GM12878 (cell line): ENCODE measurements around the gene SPTBN2. TPM values are rescaled to one million over a fixed set of nuclear protein-coding genes. Genes with fewer than 3 reads are reported as not detected.

ENCODE experiments used
- ATAC-seq: fragments of 200-7000 bp; cut with Tn5 transposase; 3 replicates; pipeline ENCODE4 v1.9.1; 2020; ENCODE audit warnings: mild to moderate bottlenecking, moderate library complexity
- BruUV-seq: library from RNA; stranded (reverse); fragments of 400-500 nt; replicated peaks from 2 replicates; lab custom pipeline; 2021; lab: Mats Ljungman, UMichigan
- CTCF ChIA-PET: fragments of 300-600 bp; sonication (Branson Sonifier 250); formaldehyde crosslinking; extraction: SDS; loops from one replicate; lab custom pipeline; 2021; ENCODE audit warnings: inconsistent platforms; lab: Yijun Ruan, JAX
- POLR2A ChIA-PET: fragments of 350-600 bp; formaldehyde crosslinking; extraction: SDS; loops from one replicate; lab custom pipeline; 2021; ENCODE audit warnings: inconsistent platforms; lab: Charles Lee
- RAD21 ChIA-PET: fragments of 300-600 bp; sonication (Branson Sonifier 250); formaldehyde crosslinking; loops from one replicate; lab custom pipeline; 2023; ENCODE audit warnings: antibody characterized with exemption; ENCODE audit not compliant: unreplicated experiment; lab: Charles Lee
- SMC1A ChIA-PET: fragments of 300-600 bp; sonication (Branson Sonifier 250); formaldehyde crosslinking; loops from one replicate; lab custom pipeline; 2023; ENCODE audit not compliant: unreplicated experiment, uncharacterized antibody; lab: Charles Lee
- DNase-seq: peaks from one replicate; pipeline ENCODE4 v3.0.0-alpha.2; 2011; ENCODE audit warnings: low read depth, low spot score
- FAIRE-seq: peaks from 3 replicates; lab custom pipeline; 2011; peaks lifted over from hg19 to GRCh38; lab: Jason Lieb, UNC
- H2AFZ ChIP-seq: 2 replicates; pipeline ENCODE4 v1.6.0; 2011; ENCODE audit warnings: low read depth, low read length, control low read depth; ENCODE audit not compliant: control insufficient read depth
- H3K27ac ChIP-seq: 2 replicates; pipeline ENCODE4 v1.5.1; 2011; ENCODE audit warnings: control low read depth; ENCODE audit not compliant: control insufficient read depth, insufficient read depth
- H3K27me3 ChIP-seq, 2 experiments: replicated peaks in 1 of 2; 2 replicates each; pipeline versions ENCODE4 v1.6.0 to v1.6.1; 2011; ENCODE audit warnings: low read length in 1 of 2; ENCODE audit not compliant: control insufficient read depth in 2 of 2, insufficient read depth in 2 of 2
- H3K36me3 ChIP-seq, 2 experiments: 2 replicates each; pipeline ENCODE4 v1.5.1; 2011; ENCODE audit warnings: low read length in 1 of 2; ENCODE audit not compliant: control insufficient read depth in 2 of 2, insufficient read depth in 2 of 2
- H3K4me1 ChIP-seq: 2 replicates; pipeline ENCODE4 v1.6.1; 2011; ENCODE audit warnings: mild to moderate bottlenecking, low read length, moderate library complexity, mixed read lengths; ENCODE audit not compliant: control insufficient read depth, insufficient read depth
- H3K4me2 ChIP-seq: 2 replicates; pipeline ENCODE4 v1.6.0; 2011; ENCODE audit warnings: control low read depth; ENCODE audit not compliant: control insufficient read depth, insufficient read depth
- H3K4me3 ChIP-seq: fragments of 200-600 bp; sonication (generic); 2 replicates; pipeline ENCODE4 v1.5.1; 2016
- H3K79me2 ChIP-seq: 2 replicates; pipeline ENCODE4 v1.6.0; 2011; ENCODE audit warnings: low read length; ENCODE audit not compliant: control insufficient read depth, insufficient read depth
- H3K9ac ChIP-seq: 2 replicates; pipeline ENCODE4 v1.8.0; 2011; ENCODE audit warnings: low read length, control low read depth, mixed read lengths; ENCODE audit not compliant: control insufficient read depth, insufficient read depth
- H3K9me3 ChIP-seq: replicated peaks from 3 replicates; pipeline ENCODE4 v1.5.1; 2011; ENCODE audit warnings: mild to moderate bottlenecking, low read length; ENCODE audit not compliant: control insufficient read depth, insufficient read depth
- H4K20me1 ChIP-seq: 2 replicates; pipeline ENCODE4 v1.6.0; 2011; ENCODE audit not compliant: control insufficient read depth, insufficient read depth
- BCLAF1 ChIP-seq: fragments of 450-650 bp; IDR thresholded peaks from 2 replicates; pipeline ENCODE4 v1.6.1; 2017; ENCODE audit warnings: antibody characterized with exemption, mild to moderate bottlenecking, moderate library complexity
- EED ChIP-seq: sonication (generic); IDR thresholded peaks from 2 replicates; pipeline ENCODE4 v1.6.1; 2016; ENCODE audit warnings: antibody characterized with exemption, low read depth
- ETV6 ChIP-seq, 2 experiments: fragments of 450-650 bp in 1 of 2; IDR thresholded peaks in 1 of 2; conservative IDR thresholded peaks in 1 of 2; 2 replicates each; pipeline ENCODE4 v1.6.1; 2014; ENCODE audit warnings: antibody characterized with exemption in 1 of 2, borderline replicate concordance in 1 of 2, low read depth in 1 of 2, mild to moderate bottlenecking in 1 of 2, moderate library complexity in 1 of 2
- IKZF1 ChIP-seq: fragments of 450-650 bp; conservative IDR thresholded peaks from 2 replicates; pipeline ENCODE4 v1.6.1; 2017; ENCODE audit warnings: antibody characterized with exemption, mild to moderate bottlenecking
- KAT2A ChIP-seq: conservative IDR thresholded peaks from 2 replicates; pipeline ENCODE4 v1.6.1; 2011; ENCODE audit warnings: low read depth, low read length; ENCODE audit not compliant: control insufficient read depth
- NBN ChIP-seq: fragments of 450-650 bp; IDR thresholded peaks from 2 replicates; pipeline ENCODE4 v1.6.1; 2016
- PML ChIP-seq: IDR thresholded peaks from 2 replicates; pipeline ENCODE4 v1.6.1; 2012; ENCODE audit warnings: low read length, inconsistent platforms
- POLR2AphosphoS5 ChIP-seq: IDR thresholded peaks from 2 replicates; pipeline ENCODE4 v1.6.1; 2011; ENCODE audit warnings: mild to moderate bottlenecking, low read length, inconsistent platforms
- RCOR1 ChIP-seq: conservative IDR thresholded peaks from 2 replicates; pipeline ENCODE4 v1.6.1; 2012; ENCODE audit warnings: low read depth, low read length, improper control_type of control experiment
- RFX5 ChIP-seq: IDR thresholded peaks from 2 replicates; pipeline ENCODE4 v1.6.1; 2011; ENCODE audit warnings: low read depth, low read length, improper control_type of control experiment
- SREBF2 ChIP-seq: IDR thresholded peaks from 2 replicates; pipeline ENCODE4 v1.6.1; 2012; ENCODE audit warnings: mild to moderate bottlenecking, low read length
- YY1 ChIP-seq: IDR thresholded peaks from 2 replicates; pipeline ENCODE4 v1.6.1; 2011; ENCODE audit warnings: low read depth, mild to moderate bottlenecking, low read length
- ZBTB4 ChIP-seq: fragments of 450-650 bp; formaldehyde crosslinking; IDR thresholded peaks from 2 replicates; pipeline ENCODE4 v1.4.0; 2022; ENCODE audit warnings: mild to moderate bottlenecking, moderate library complexity
- ZZZ3 ChIP-seq: IDR thresholded peaks from 2 replicates; pipeline ENCODE4 v1.6.1; 2011; ENCODE audit warnings: low read depth; ENCODE audit not compliant: control insufficient read depth, insufficient read length
- WGBS: methylation state at CpG from one replicate; pipeline ENCODE4 v1.1.6; 2016; ENCODE audit warnings: low lambda C conversion rate; ENCODE audit not compliant: insufficient replicate concordance, insufficient coverage; ENCODE audit errors: missing lambda C conversion rate; 5-methylcytosine and 5-hydroxymethylcytosine counted together
- in situ Hi-C: fragments of 300-500 bp; cut with MboI; formaldehyde crosslinking; loops from 9 replicates; pipeline ENCODE4 v1.14.3; 2018; ENCODE audit warnings: mixed read lengths
- intact Hi-C: fragments of 100-400 bp; cut with micrococcal nuclease; formaldehyde crosslinking; loops from one replicate; pipeline ENCODE4 v1.14.2; 2022; ENCODE audit not compliant: unreplicated experiment
- polyA plus RNA-seq, 11 experiments: library from polyadenylated mRNA; depleted of rRNA in 4 of 11; unstranded in 6 of 11; stranded (reverse) in 5 of 11; fragments of >200 nt; fragmentation: Nextera tagmentation in 4 of 11; fragmentation: Illumina TruSeq in 1 of 11; extraction: Ambion mirVana in 4 of 11; extraction: Trizol in 1 of 11; gene quantifications; 1 replicate in 1 of 11; 2 replicates in 10 of 11; pipeline versions ENCODE4 v1.2.1 to v1.2.3, GENCODE V29; 2011 to 2016; ENCODE audit warnings: inconsistent platforms in 2 of 11, missing spikeins in 2 of 11, low read depth in 1 of 11
- total RNA-seq, 4 experiments: library from RNA; depleted of rRNA in 3 of 4; stranded (reverse); fragments of >200 nt in 3 of 4; fragmentation: Illumina TruSeq in 1 of 4; extraction: Trizol in 1 of 4; gene quantifications; 2 replicates each; pipeline versions ENCODE4 v1.2.1 to v1.2.3, GENCODE V29; 2013 to 2021
- TF ChIP-seq, protein P1 (sequence below): fragments of 450-650 bp; IDR thresholded peaks from 2 replicates; pipeline ENCODE4 v1.6.1; 2017; ENCODE audit warnings: low read depth, mild to moderate bottlenecking, moderate library complexity

Gene SPTBN2
- total and polyA plus RNA-seq, 10 of the 15 experiments (the other 5 are each of a cell fraction or from before 2014, with no cell fraction given), result 0.38 to 1.0 (median 0.69) TPM; not detected in 5

- TF ChIP-seq ZZZ3 (no peak), RFX5 (no peak), IKZF1 (no peak)
These were observed 44.4 kb downstream of the SPTBN2 start (continued) for GRCh38 chr11:66684635-66685034.

- Histone ChIP-seq H3K79me2 (no peaks in the 10 kb centered on the region), H3K36me3 (no peaks in the 10 kb centered on the region), H3K27ac (no peak overlapping the region), H3K27me3 (no peaks in the 10 kb centered on the region), H3K4me2 (no peak overlapping the region), H4K20me1 (no peaks in the 10 kb centered on the region), H3K9me3 (no peaks in the 10 kb centered on the region), H3K9ac (no peak overlapping the region), H3K4me1 (no peaks in the 10 kb centered on the region), H2AFZ (no peak overlapping the region), H3K4me3 (no peak overlapping the region)
- ChIA-PET POLR2A (no interaction called here), SMC1A (no interaction called here), CTCF (no interaction called here), RAD21 (no interaction called here)
- in situ Hi-C loops (loop anchor here (5.0 kb wide), 1 partner anchor 277 kb away; no protein-coding TSS in a partner anchor), intact Hi-C loops (no loop called here)
- no peak for ATAC-seq
- BruUV-seq, result no TSS peak
- no peak for FAIRE-seq
- DNase-seq, result no peak
- 73% methylated on average over 8 of the region's 8 CpGs for WGBS
- TF ChIP-seq, protein P1, sequence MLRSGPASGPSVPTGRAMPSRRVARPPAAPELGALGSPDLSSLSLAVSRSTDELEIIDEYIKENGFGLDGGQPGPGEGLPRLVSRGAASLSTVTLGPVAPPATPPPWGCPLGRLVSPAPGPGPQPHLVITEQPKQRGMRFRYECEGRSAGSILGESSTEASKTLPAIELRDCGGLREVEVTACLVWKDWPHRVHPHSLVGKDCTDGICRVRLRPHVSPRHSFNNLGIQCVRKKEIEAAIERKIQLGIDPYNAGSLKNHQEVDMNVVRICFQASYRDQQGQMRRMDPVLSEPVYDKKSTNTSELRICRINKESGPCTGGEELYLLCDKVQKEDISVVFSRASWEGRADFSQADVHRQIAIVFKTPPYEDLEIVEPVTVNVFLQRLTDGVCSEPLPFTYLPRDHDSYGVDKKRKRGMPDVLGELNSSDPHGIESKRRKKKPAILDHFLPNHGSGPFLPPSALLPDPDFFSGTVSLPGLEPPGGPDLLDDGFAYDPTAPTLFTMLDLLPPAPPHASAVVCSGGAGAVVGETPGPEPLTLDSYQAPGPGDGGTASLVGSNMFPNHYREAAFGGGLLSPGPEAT, result no peak
- TF ChIP-seq YY1 (no peak), NBN (no peak), SREBF2 (no peak), RCOR1 (no peak), ETV6 (conservative IDR thresholded peaks at IDR 0.05 in 1 of 2, IDR thresholded peaks at IDR 0.05 in 1 of 2; ENCODE audit: borderline replicate concordance in 1 of 2, low read depth in 1 of 2) (no peak), BCLAF1 (no peak), PML (no peak), EED (no peak), ZBTB4 (CRISPR knock-in tag) (no peak), POLR2AphosphoS5 (no peak), KAT2A (no peak)
These were observed 45.1 kb downstream of the SPTBN2 start for GRCh38 chr11:66683877-66684276.
